DND-41 (cell line): Measurements from ENCODE around the gene DCLK1.

Source experiments
- ATAC-seq: fragments of 200-7000 bp; cut with Tn5 transposase; 3 replicates; pipeline ENCODE4 v1.9.1; 2021; ENCODE audit warnings: low read depth; ENCODE audit not compliant: insufficient read depth
- DNase-seq: peaks from one replicate; pipeline ENCODE4 v3.0.0-alpha.2; 2020
- H2AFZ ChIP-seq: 2 replicates; pipeline ENCODE4 v1.6.0; 2012; ENCODE audit warnings: low read depth, low read length
- H3K27ac ChIP-seq: 2 replicates; pipeline ENCODE4 v1.5.1; 2012; ENCODE audit warnings: low read length, inconsistent platforms
- H3K27me3 ChIP-seq: fragments of 200-600 bp; sonication (generic); 2 replicates; pipeline ENCODE4 v1.6.0; 2012; ENCODE audit warnings: low read length, mild to moderate bottlenecking, inconsistent platforms; ENCODE audit not compliant: insufficient read depth, poor library complexity
- H3K36me3 ChIP-seq: 2 replicates; pipeline ENCODE4 v1.5.1; 2012; ENCODE audit warnings: low read length, inconsistent platforms; ENCODE audit not compliant: insufficient read depth
- H3K4me1 ChIP-seq: 2 replicates; pipeline ENCODE4 v1.5.1; 2012; ENCODE audit warnings: mild to moderate bottlenecking, low read length; ENCODE audit not compliant: insufficient read depth
- H3K4me2 ChIP-seq: 2 replicates; pipeline ENCODE4 v1.6.0; 2012; ENCODE audit warnings: mild to moderate bottlenecking, moderate library complexity, low read length, inconsistent platforms; ENCODE audit not compliant: insufficient read depth
- H3K4me3 ChIP-seq, 2 experiments: fragments of 200-600 bp in 1 of 2; shearing (Covaris generic) in 1 of 2; 2 replicates each; pipeline ENCODE4 v1.5.1; 2012 to 2016; ENCODE audit warnings: inconsistent platforms in 2 of 2, low read length in 2 of 2, mild to moderate bottlenecking in 2 of 2, low read depth in 1 of 2, moderate library complexity in 1 of 2
- H3K79me2 ChIP-seq: 2 replicates; pipeline ENCODE4 v1.6.0; 2012; ENCODE audit warnings: low read length, inconsistent platforms; ENCODE audit not compliant: insufficient read depth
- H3K9ac ChIP-seq: 2 replicates; pipeline ENCODE4 v1.6.0; 2012; ENCODE audit warnings: low read depth, mild to moderate bottlenecking, inconsistent platforms, low read length, moderate library complexity
- H3K9me3 ChIP-seq: 2 replicates; pipeline ENCODE4 v1.5.1; 2012; ENCODE audit warnings: low read length, moderate library complexity, mild to moderate bottlenecking, inconsistent platforms; ENCODE audit not compliant: insufficient read depth, severe bottlenecking
- H4K20me1 ChIP-seq: 2 replicates; pipeline ENCODE4 v1.6.0; 2012; ENCODE audit warnings: low read length; ENCODE audit not compliant: insufficient read depth
- CTCF ChIP-seq: IDR thresholded peaks from 2 replicates; pipeline ENCODE4 v1.5.1; 2012; ENCODE audit warnings: borderline replicate concordance, low read length, moderate library complexity, mild to moderate bottlenecking; ENCODE audit not compliant: poor library complexity, severe bottlenecking; ENCODE audit errors: extremely low read depth
- EZH2 ChIP-seq: IDR thresholded peaks from 3 replicates; pipeline ENCODE4 v1.6.1; 2012; ENCODE audit warnings: borderline replicate concordance, low read depth, mild to moderate bottlenecking, moderate library complexity, low read length, inconsistent platforms; ENCODE audit not compliant: severe bottlenecking

The DCLK1 gene

GRCh38 chr13:35817642-35818607, 313.3 kb downstream of the DCLK1 start:
- DNase-seq = no peak
- H3K4me2 ChIP-seq = no peak overlapping the region
- H3K79me2 ChIP-seq = no peaks in the 10 kb centered on the region
- H3K4me1 ChIP-seq = no peaks in the 10 kb centered on the region
- no peaks in the 10 kb centered on the region for H4K20me1 ChIP-seq
- ATAC-seq = no peak
- TF ChIP-seq EZH2 (no peak), CTCF (no peak)
- H3K27ac ChIP-seq = no peak overlapping the region
- H2AFZ ChIP-seq = no peak overlapping the region
- no peaks in the 10 kb centered on the region for H3K36me3 ChIP-seq
- H3K9ac ChIP-seq = no peak overlapping the region
- H3K9me3 ChIP-seq = no peaks in the 10 kb centered on the region
- H3K27me3 ChIP-seq = no peaks in the 10 kb centered on the region
- H3K4me3 ChIP-seq = no peak overlapping the region

- Histone ChIP-seq H3K79me2 (no peaks in the 10 kb centered on the region), H2AFZ (no peak overlapping the region), H3K27me3 (no peaks in the 10 kb centered on the region), H3K27ac (no peak overlapping the region), H3K4me3 (no peak overlapping the region), H3K4me1 (no peaks in the 10 kb centered on the region), H3K4me2 (no peak overlapping the region), H3K36me3 (no peaks in the 10 kb centered on the region), H3K9ac (no peak overlapping the region), H3K9me3 (no peaks in the 10 kb centered on the region), H4K20me1 (no peaks in the 10 kb centered on the region)
- TF ChIP-seq EZH2 (no peak), CTCF (no peak)
- ATAC-seq = no peak
- DNase-seq = no peak
Observed at GRCh38 chr13:35814605-35815011, 316.6 kb downstream of the DCLK1 start.

- H3K4me3 ChIP-seq = no peak overlapping the region
- no peaks in the 10 kb centered on the region for H3K27me3 ChIP-seq
- DNase-seq (no peak), ATAC-seq (no peak)
- no peak overlapping the region for H2AFZ ChIP-seq
- H3K4me1 ChIP-seq = no peaks in the 10 kb centered on the region
- no peaks in the 10 kb centered on the region for H3K36me3 ChIP-seq
- no peaks in the 10 kb centered on the region for H4K20me1 ChIP-seq
- no peak for TF ChIP-seq EZH2
- no peak for TF ChIP-seq CTCF
- H3K9ac ChIP-seq = no peak overlapping the region
- H3K79me2 ChIP-seq = no peaks in the 10 kb centered on the region
- no peak overlapping the region for H3K4me2 ChIP-seq
- H3K9me3 ChIP-seq = no peaks in the 10 kb centered on the region
- no peak overlapping the region for H3K27ac ChIP-seq
Observed at GRCh38 chr13:35812736-35813135, 318.4 kb downstream of the DCLK1 start.
